Measurements from ENCODE around the gene SECISBP2L.
"Not testable (repeated sequence)": the region's sequence is repeated elsewhere in the genome, so short reads cannot be mapped to it uniquely, and the experiment has no call there.

Gene SECISBP2L

DNA sequence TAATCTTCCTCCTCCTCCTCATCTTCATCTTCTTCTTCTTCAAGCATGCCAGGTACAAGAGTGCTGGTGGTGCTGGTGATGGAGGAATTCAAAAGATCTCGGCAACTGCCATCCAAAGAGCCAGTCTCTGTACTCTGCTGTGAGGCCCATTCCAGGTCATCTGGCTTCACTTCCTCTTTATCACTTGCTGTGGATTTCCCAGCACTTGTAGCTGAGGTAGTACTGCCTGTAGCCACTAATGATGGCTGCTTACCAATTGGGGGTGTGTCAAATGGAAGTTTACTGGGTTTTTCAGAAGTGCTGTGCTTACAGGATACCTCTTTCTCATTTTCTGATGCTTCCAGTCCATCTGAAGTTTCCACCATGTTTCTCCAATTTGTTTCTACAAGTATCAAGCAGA, 53.7 kb downstream of the SECISBP2L start:
- no peak for DNase-seq

DNA sequence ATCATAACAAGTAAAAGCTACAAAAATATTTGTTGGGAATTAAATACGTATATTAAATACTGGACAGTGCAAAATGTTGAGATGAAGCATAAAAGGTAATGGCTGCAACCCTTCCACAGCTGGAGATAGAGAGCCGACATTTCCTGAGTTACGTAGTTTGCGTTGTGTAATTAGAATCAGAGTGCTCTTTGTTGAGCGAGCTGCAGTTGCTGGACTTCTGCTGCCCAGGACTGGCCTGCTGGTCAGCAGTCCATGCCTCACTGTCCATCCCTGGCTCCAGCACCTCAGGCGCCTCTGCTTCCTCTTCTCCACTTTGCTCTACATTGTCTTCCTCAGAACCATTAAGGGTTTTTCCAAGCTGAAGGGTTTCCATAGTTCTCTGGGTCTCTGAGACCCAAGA, 54.1 kb downstream of the SECISBP2L start:
- DNase-seq = no peak

DNA sequence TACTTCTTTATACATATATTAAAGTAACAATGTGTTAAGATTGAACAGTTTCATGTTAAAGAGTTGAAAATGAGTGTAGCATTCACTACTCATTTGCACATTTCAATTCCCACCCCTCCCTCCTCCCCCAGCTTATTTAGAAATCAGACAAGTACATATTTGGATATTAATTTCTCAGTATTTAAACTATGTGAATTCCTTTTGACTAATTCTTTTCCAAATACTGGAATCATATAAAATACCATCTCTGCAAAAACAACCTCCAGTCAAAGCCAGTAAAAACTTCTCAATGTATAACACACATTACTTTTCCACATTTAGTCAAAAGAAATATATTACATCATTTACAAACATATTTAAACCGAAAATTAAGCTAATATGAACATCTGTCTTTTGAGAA, 57.1 kb downstream of the SECISBP2L start:
- DNase-seq = no peak

DNA sequence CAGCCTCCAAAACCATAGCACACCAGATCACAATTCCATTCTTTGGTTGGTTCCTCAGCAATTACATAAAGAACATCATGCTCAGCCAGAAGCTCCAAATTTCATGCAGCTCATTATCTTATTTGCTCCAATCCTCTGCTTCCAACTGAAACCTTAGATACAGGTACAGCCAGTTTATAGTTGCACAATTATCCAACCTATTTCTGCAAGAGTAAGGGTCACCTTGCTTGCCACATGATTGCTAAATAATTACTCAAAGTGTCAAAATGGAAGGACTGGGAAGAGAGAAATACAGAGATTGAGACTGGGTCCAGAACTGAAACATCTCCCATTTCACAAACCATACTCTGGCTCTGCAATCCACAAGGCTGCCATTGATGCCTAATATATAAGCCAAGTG, 59.1 kb downstream of the SECISBP2L start:
- DNase-seq = no peak

DNA sequence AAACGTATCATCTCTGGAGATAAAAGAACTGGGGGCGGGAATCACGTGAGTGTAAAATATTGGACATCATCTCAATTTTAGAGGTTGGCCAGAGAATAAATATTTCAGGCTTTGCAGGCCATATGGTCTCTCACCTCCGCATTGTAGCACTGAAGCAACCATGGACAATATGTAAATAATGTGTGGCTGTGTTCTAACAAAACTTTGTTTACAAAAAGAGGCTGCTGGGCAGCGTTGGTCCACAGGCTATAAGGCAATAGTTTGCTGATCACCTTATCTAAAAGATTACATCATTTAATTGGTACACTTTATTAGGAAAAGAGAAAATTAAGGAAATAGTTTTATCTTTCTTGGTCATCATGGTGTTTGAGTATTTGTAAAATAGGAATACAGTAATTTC, 60.0 kb downstream of the SECISBP2L start:
- no peak for DNase-seq

DNA sequence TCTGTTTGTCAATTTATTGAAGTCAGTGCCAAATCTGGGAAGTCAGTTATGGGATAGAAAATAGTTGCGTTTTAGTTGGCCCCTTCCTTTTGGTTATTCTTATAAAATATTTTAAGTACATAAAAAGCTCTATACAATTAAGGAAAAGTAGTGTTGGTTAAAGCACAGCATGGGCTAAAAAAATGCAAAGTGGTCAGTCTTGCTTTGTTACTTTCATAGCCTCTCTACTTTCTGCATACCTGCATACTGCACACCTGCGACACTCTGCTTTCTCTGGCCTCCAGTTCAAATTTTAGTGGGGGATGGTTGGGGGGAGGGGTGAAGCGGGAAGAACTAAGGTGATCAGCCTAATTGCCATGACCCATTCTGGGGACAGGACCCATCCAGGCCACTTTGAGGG, 60.7 kb downstream of the SECISBP2L start:
- no peak for DNase-seq

DNA sequence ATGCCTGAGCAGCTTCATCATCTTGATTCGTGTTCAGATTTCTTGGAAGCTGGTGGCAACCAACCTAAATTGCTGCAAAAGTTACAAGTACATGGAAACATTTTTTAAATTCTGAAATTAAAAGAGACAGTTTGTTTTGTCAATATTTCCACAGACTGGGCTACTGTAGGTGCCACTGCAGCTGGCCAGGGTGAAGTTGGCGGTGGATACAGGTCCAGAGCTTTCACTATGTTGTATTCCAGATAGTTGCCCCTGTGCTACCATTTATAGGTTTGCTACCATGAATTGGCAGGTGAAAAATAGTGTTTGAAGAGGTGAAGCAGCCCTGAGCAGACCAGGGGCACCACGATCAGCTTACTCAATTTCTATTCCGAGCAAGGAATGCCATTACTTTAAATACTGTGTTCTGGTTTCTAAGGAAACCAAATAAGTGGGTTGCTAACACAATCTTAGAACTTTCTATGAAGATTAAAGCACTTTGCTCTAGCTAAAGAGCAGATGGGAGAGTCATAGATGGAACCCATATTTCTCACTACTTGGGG, 61.4 kb downstream of the SECISBP2L start:
- DNase-seq = no peak

DNA sequence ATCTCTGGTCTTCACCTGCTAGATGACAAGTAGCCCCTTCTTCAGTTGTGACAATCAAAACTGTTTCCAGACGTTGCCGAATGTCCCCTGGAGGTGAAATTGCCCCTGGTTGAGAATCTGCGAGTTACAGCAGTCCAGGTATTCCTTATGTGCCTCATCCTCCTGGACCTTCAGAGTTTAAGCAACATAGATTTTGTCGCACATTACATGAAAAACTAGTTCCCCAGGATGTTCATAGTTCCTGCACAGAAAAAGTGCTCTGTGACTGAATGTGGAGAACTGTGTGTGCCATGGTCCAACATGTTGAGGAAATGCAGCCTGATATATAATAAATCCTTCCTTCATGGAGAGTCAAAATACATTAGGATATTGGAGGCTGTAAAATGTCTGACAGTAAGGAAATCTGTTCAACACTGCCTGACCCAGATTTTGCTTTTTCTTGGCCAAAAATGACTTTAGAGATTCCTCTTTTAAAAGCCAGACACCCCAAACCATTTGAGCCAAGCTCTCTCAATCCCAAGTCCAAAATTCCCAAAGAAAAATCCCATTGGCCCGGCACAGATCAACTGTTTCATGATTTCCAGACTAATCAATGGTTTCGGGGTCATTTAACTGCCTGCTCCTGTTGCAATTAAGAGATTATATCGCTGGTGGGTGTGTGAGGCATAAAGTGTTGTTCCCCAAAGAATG, 62.1 kb downstream of the SECISBP2L start:
- no peak for DNase-seq

DNA sequence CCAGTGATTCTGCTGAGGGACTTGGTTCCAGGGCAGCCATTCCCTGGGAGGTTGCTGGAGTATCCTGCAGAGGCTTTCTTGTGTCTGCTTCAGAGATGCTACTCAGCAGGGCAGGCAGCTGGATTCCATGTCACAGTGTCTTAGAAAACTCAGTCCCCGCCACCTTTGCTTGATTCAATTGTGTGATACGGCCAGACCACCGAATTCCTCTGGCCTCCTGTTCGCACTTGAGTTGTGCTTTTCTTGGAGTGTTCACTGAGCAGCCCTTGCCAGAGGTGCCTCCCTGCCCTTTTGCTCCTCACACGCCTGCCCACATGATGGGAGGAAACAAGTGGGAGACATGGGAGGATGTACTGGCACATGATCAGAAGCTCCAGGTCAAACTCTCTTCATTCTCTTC, 62.9 kb downstream of the SECISBP2L start:
- DNase-seq = no peak

DNA sequence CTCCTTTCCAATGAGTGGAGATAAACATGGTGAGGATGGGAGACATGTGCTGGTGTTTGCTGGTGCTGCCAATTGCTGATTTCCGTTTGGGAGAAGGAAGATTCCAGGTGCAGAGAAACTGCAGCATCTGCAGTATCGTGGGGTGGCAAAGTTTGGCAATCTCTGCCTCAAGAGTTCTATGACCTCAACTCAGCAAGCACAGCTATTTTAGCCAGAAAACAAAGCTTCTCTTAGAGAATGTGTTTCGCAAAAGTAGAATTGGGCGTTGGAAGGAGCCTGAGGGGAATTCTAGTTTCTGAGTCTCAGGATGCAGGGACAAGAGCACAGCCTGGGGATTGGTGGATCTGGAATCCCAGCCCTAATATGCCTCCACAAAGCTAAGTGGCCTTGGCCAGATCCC, 64.3 kb downstream of the SECISBP2L start:
- no peak for DNase-seq

DNA sequence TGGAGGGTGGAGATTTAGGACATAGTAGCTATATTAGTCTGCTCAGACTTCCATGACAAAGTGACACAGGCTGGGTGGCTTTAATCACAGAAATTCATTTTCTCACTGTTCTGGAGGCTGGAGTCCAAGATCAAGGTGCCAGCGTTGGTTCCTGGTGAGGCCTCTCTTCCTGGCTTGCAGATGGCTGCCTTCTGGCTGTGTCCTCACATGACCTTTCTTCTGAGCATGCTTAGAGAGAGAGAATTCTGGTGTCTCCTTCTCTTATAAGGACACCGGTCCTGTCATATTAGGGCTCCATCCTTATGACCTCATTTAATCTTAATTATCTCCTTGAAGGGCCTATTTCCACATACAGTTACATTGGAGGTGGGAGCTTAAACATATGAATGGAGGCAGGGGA, 67.6 kb downstream of the SECISBP2L start:
- DNase-seq = no peak

DNA sequence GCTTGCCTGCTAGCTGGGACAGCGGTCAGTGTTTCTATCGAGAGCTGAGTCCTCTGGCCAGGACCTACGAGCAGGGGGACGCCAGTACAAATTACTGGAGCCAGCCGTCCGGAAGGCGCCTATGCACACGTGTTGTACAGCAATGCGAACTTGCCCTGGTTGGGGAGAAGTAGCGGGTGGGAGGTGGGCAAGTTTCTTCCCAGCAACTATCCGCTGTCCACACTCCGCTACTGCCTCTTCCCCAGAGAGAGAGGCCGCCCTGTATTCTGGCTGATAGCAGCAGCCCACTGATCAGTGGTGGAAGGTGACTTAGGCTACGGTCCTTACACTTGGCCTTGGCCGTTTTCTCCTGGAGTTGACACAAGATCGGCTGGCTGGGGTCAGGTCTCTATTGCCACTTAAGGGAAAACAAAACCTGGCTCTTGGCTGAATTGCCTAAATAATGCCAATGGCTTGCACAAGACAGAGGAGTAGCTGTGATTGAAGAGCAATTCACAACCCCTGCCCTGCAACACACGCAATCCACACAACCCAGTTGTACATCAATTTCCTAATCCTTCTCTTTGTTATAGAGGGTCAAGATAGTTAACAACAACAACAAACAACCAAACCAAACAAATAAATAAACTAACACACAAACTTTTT, 69.7 kb downstream of the SECISBP2L start:
- no peak for DNase-seq

DNA sequence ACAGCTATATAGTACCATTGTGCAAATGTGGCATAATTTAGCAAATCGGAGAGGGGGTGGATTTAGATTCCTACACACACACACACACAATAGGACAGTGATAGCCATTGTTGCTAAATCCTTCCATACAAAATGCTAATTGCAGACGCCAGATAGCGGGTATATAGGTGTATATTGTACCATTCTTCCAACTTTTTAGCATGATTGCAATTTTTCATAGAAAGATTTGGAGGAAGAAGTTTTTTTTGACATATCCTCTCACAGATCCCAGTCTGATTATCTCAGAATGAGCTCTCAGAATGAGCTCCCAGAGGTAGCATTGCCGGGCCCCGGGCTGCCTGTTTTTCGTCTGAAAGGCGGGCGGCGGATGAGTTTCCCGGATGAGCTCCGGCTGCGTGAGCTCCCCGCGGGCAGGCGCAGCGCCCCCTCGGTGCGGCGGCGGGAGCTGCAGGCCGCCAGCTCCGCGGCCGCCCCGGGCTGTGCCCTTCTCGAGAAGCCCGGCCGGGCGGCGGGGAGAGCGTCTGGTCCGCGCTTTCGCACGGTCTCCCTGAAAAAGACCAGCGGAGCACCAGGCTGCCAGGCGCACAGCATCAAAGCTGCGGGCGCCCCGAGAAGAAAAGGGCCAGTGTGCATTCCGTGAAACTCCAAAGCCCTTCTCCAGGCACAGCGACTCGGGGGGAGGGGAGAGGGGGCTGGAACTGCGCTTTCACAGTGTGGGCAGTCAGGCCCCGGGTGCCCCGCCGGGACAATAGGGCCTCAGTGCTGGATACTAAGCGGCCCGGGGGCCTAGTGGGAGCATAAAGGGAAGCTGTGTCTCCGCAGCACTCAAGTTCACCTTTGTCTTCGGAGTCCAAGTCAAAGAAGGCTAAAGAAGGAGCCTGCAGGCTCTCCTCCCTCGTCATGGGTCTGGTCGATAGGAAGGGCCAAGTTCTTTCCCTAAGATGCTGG, 70.5 kb downstream of the SECISBP2L start:
- DNase-seq = peak; percentile 50

DNA sequence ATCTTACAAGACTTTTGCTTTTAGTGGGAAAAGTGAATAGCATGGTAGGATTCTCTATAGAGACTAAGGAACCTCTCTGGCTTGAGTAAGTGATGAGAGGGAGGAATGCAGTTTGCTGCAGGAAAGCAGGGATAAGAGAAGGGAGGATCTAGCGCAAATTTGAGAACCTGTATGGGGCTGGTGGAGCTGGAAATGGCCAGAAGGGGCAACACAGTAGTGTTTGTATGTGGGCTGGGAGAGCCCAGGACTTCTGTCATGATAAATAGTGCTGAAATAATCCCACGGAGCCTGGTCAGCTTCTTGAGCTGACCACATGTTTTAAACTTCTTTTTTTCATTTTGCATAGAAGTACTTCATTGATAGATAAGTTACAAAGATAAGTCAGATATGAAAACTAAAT, 71.4 kb downstream of the SECISBP2L start:
- DNase-seq = no peak

DNA sequence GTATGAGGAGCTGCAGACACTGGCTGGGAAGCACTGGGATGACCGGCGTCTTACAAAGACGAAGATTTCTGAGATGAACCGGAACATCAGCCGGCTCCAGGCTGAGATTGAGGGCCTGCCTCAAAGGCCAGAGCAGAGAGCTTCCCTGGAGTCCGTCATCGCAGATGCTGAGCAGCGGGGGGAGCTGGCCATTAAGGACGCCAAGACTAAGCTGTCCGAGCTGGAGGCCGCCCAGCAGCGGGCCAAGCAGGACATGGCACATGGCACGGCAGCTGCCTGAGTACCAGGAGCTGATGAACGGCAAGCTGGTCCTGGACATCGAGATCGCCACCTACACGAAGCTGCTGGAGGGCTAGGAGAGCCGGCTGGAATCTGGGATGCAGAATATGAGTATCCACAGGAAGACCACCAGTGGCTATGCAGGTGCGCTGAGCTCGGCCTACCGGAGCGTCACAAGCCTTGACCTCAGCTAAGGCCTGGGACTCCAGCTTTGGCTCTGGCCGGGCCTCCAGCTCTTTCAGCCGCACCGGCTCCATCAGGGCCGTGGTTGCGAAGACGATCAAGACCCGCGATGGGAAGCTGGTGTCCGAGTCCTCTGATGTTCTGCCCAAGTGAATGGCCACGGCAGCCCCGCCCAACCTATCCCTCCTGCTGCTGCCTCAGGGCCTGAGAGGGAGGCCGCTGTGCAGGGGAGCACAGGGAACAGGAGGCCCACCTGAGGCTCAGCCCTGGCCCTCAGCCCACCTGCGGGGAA, 73.3 kb downstream of the SECISBP2L start:
- DNase-seq = no peak

DNA sequence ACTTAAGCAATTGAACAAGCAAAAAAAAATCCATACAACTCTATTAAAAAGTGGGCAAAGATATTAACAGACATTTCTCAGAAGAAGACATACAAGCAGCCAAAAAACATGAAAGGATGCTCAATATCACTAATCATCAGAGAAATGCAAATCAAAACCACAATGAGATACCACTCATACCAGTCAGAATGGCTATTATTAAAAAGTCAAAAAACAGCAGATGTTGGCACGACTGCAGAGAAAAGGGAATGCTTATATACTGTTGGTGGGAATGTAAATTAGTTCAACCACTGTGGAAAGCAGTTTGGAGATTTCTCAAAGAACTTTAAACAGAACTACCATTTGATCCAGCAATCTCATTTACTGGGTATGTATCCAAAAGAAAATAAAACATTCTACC, 75.3 kb downstream of the SECISBP2L start:
- not testable (repeated sequence) for DNase-seq

DNA sequence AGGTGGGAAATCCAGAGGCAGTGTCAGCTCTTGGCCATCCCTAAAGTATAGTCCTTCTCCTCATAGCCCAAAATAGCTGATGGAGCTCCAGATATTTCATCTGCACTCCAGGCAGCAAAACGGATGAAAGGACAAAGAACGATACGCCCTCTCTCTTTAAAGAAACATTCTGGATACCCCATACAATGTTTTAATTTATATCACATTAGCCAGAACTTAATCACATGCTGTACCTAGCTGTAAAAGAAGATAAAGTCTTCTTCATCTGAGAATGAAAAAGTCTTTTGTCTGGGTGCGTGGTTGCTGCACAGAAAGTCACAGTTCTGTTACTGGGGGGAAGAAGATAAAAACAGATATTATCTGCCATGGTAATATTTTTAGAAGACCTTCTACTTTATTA, 78.2 kb downstream of the SECISBP2L start:
- DNase-seq = no peak

DNA sequence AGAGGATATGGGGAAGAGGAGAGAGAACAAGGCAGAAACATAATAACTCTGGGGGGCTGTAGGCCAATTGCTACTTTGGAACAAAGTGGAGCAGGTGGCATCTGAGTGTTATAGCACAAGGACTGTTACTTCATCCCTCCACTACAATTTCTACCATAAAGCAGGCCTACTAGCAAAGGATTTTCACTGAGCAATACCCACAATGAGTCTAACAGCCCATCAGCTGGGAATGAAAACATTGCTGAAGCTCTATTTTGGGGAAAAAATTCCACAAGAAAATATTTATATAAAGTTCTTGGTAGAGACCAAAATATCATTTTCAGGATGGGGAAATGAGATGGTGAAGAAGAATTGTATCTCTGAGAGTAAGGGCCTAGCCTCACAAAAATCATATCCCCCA, 78.9 kb downstream of the SECISBP2L start:
- no peak for DNase-seq

DNA sequence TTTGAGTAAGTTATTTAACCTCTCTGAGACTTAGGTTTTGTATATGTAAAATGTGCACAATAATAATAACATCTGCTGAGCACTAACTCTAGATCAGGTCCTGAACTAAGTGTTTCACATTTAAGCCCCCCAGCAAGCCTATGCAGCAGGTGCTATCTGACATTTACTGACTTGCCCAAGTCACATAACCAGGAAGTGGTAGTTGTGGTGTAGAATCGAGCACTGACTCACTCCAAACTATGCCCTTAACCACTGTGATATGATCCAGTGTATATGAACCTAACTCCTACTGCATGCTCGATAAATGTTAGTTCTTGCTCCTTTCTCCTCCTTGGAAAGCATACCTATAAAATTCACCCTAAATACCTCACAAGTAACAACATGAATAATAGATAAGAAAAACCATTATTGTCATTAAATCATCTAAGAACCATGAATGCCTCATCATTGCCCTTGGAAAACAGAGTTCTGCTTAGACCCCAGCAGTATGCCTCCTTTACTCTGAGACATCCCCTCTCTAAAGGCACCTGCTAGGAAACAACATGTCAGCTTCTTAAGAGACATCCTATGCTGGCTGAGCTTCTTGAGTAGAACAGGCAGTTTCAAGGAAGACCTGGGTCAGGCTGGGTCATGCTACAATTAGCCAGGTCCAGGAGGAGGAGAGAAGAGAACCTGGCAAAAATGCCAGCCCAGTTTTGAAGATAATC, 79.5 kb downstream of the SECISBP2L start:
- DNase-seq = no peak

DNA sequence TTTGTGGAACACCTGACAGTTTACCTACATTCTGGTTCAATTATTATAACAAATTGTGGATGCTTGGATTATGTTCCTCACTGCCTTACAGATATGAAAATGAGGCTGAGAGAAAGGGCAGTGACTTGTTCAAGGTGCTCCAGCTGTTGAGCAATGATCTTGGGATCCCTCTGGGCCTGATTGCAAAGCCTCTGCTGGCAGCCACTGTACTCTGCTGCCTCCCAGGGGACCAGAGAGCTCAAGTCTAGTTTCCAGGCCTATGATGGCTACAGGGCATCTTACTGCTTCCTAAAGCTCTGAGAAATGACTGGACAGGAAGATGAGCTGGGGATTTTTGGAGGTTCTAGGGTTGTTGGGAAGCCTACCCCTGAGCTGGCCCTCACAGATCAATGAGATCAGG, 80.3 kb downstream of the SECISBP2L start:
- DNase-seq = no peak

DNA sequence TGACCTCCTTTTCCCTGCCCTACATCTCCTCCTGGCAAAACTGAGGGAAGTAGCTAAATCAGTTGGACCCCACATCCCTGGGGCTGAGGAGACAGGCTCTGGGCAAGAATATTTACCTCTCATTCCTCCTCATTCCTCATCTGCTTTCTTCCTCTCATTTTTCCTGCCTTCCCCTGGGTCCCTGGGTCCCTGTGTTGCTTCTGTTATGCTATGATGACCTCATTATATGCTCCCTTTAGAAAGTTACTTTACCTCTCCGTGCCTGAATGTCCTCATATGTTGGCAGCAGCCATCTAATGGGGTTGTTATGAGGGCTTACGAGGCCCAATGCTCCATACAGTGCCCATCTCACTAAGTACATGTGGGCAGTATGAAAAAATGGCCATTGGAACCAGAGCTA, 81.3 kb downstream of the SECISBP2L start:
- no peak for DNase-seq

DNA sequence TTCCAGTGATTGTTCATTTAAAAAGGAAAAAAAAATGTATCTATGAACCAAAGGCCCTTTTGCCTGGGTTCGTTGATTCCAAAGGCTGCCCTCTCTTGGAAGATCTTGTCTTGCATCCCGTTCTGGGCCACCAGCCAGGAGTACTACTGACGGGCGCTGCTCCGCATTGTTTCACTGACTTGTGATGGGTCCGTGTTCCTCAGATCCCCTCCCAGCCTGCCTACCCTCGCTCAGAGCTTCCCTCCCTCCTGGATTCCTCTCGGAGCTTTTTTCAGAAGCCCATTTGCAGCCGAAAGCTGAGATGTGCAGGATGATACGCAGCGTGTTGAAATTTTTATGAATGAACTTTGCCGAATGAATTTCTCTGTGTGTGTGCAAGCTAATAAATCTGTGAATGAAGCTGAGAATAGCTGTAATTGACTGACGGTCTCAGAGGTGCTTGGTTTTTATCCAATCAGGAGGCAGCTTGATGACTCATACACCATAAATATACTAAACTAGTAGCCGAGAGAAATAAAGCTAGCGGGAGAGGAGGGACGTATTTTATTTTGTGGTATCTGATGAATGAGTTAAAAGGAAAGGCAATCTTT, 82.6 kb downstream of the SECISBP2L start, which contains the start of gene SHC4:
Gene SHC4, minus strand, starts transcription at position 396 of the 590 bp plus-strand sequence. CDS start 904 bp downstream, outside the sequence.
- no peak for DNase-seq
